Osteocyte (in vitro differentiated cells): ENCODE measurements around the gene CREB5. TPM values are rescaled to one million over a fixed set of nuclear protein-coding genes. Genes with fewer than 3 reads are reported as not detected.

ENCODE experiments used
- DNase-seq: peaks from one replicate; pipeline ENCODE4 v3.0.0; 2021; ENCODE audit warnings: mixed read lengths; ENCODE audit not compliant: unreplicated experiment; ENCODE audit errors: extremely low spot score
- H3K27ac Mint-ChIP-seq: one replicate; pipeline ENCODE4 v1.8.0; 2021; ENCODE audit warnings: mild to moderate bottlenecking, mixed read lengths; ENCODE audit not compliant: unreplicated experiment
- H3K27me3 Mint-ChIP-seq: one replicate; pipeline ENCODE4 v1.8.0; 2021; ENCODE audit warnings: mixed read lengths; ENCODE audit not compliant: unreplicated experiment
- H3K36me3 Mint-ChIP-seq: one replicate; pipeline ENCODE4 v1.8.0; 2021; ENCODE audit warnings: mixed read lengths; ENCODE audit not compliant: unreplicated experiment
- H3K4me1 Mint-ChIP-seq: one replicate; pipeline ENCODE4 v1.8.0; 2021; ENCODE audit warnings: mixed read lengths; ENCODE audit not compliant: unreplicated experiment
- H3K4me3 Mint-ChIP-seq: one replicate; pipeline ENCODE4 v1.8.0; 2021; ENCODE audit warnings: mild to moderate bottlenecking, moderate library complexity, mixed read lengths; ENCODE audit not compliant: unreplicated experiment
- H3K9me3 Mint-ChIP-seq: one replicate; pipeline ENCODE4 v1.8.0; 2021; ENCODE audit warnings: mixed read lengths; ENCODE audit not compliant: unreplicated experiment
- CTCF ChIP-seq: fragments of 200-600 bp; sonication (generic); IDR thresholded peaks from 2 replicates; pipeline ENCODE4 v1.5.0; 2021; ENCODE audit warnings: antibody characterized with exemption, mild to moderate bottlenecking, moderate library complexity
- total RNA-seq: library from RNA; stranded (reverse); gene quantifications from 2 replicates; pipeline ENCODE4 v1.2.1, GENCODE V29; 2021

Gene CREB5
- total RNA-seq, 1 donor from 2014 or later = 7.5 TPM

- TF ChIP-seq CTCF = no peak
- no peak overlapping the region for H3K4me3 Mint-ChIP-seq
- peaks cover 6% of the 10 kb centered on the region for H3K4me1 Mint-ChIP-seq
- no peaks in the 10 kb centered on the region for H3K9me3 Mint-ChIP-seq
- no peak overlapping the region for H3K27ac Mint-ChIP-seq
- no peak for DNase-seq
- no peaks in the 10 kb centered on the region for H3K36me3 Mint-ChIP-seq
- H3K27me3 Mint-ChIP-seq = no peaks in the 10 kb centered on the region
Measured at GRCh38 chr7:28753613-28754012, 341.3 kb downstream of the CREB5 start.

DNA sequence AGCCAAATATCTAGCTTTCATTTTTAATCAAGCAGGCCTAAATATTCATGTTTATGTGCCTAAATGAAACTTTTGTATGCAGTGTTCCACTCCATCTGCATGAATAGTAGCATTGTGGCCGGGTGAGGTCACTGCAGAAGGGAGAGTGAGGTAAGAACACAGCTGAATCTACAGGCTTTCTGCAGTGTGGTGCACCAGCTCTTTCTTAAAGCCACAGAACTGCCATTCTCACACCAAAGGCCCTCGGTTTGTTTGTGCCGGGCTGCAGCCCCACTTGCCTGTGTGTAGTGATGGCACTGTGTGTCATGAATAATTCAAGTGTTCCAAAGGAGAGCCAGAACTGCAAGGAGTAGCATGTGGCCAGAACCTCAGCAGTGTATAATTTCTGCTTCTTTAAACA lies 341.7 kb downstream of the CREB5 start:
- TF ChIP-seq CTCF = no peak
- Mint-ChIP-seq H3K4me3 (no peak overlapping the region), H3K27me3 (no peaks in the 10 kb centered on the region), H3K27ac (no peak overlapping the region), H3K9me3 (no peaks in the 10 kb centered on the region), H3K36me3 (no peaks in the 10 kb centered on the region), H3K4me1 (peaks cover 5% of the 10 kb centered on the region)
- DNase-seq = no peak

- Mint-ChIP-seq H3K9me3 (no peaks in the 10 kb centered on the region), H3K4me3 (no peak overlapping the region), H3K36me3 (no peaks in the 10 kb centered on the region), H3K27me3 (no peaks in the 10 kb centered on the region), H3K27ac (no peak overlapping the region), H3K4me1 (peaks cover 2% of the 10 kb centered on the region)
- TF ChIP-seq CTCF = no peak
- no peak for DNase-seq
Measured at GRCh38 chr7:28754447-28754846, 342.1 kb downstream of the CREB5 start.

- no peak for TF ChIP-seq CTCF
- Mint-ChIP-seq H3K27me3 (no peaks in the 10 kb centered on the region), H3K4me3 (no peak overlapping the region), H3K36me3 (no peaks in the 10 kb centered on the region), H3K27ac (no peak overlapping the region), H3K4me1 (peaks cover 2% of the 10 kb centered on the region), H3K9me3 (no peaks in the 10 kb centered on the region)
- no peak for DNase-seq
Measured at GRCh38 chr7:28755255-28755654, 342.9 kb downstream of the CREB5 start.

DNA sequence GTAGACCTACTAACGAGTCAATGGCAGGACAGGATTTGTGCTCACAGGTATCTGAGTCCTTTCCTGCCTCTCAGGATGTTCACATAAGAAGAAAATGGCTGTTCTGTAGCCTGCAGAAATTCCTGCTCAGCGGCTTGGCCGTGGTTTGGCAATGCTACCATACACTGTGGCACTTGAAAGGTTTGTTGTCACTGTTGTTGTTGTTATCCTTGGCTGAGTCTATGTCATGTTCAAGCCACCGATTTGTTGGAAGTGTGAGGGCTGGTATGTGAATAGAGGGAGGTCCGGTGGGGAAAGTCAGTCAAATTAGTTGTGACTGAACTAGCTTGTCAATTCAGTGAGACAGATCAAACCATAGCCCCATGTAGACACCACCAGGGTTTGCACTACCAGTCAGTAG lies 345.9 kb downstream of the CREB5 start:
- DNase-seq = no peak
- no peak for TF ChIP-seq CTCF
- H3K4me1 Mint-ChIP-seq = peaks cover 2% of the 10 kb centered on the region
- H3K4me3 Mint-ChIP-seq = no peak overlapping the region
- no peaks in the 10 kb centered on the region for H3K9me3 Mint-ChIP-seq
- H3K27ac Mint-ChIP-seq = no peak overlapping the region
- no peaks in the 10 kb centered on the region for H3K36me3 Mint-ChIP-seq
- H3K27me3 Mint-ChIP-seq = no peaks in the 10 kb centered on the region
